Measurements from ENCODE around the gene LDHB.
"Not testable (repeated sequence)": the region's sequence is repeated elsewhere in the genome, so short reads cannot be mapped to it uniquely, and the experiment has no call there.

LDHB gene

DNA sequence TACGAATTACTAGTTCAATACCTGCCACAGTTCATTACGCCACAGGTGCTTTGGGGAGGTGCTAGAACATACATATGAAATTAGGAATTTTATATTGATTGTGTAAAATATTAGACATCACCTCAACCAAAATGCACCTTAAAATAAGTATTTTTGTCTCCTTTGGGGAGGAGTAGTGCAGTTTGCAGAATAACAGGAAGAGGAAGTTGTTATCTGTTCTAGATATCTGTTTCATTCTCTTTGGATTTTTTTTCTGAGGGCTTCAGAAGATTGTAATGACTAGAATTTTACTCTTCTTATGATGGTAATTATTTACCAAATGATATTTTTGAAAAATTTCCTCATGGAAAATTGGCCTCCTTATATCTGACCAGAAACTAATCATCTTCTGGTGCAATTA, 43.1 kb downstream of the LDHB start:
- in situ Hi-C loops (cut with MboI; ENCODE audit: low sequenced_read_pairs): no loop called here

DNA sequence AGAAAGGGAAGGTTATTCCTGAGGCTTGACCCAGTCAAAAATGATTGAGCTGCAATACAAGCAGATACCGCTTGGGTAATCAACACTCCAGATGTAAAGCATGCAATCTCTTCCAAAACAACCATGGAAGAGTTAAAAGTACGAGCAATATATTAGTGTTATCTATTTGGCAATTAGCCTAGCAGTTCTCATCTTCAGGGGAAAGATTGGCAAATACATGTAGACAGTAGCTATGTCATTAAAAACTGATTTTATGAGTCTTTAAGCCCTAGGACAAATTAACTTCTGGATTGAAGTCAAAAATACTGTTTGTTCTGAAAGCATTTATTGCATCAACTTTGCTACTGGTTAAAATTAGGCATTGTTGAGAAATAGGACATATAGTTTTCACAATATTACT, 43.7 kb downstream of the LDHB start:
- in situ Hi-C loops (cut with MboI; ENCODE audit: low sequenced_read_pairs): no loop called here

DNA sequence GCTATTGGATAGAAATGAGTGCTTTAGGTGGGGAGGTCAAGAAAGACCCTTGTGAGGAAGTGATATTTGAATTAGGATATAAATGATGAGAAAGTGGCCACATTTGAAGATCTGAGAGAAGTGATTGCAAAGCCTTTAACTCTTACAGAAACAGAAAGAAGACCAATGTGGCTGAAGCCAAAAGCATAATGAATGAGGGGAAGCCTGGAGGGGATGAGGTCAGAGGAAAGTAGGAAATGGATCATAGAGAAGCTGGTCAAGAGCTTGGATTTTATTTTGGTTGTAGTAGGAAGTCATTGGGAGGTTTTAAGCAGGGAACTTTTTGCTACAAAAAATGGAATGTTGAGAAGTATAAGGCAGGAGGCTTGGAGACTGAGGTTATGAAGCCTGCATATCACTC, 49.4 kb downstream of the LDHB start:
- in situ Hi-C loops (cut with MboI; ENCODE audit: low sequenced_read_pairs): no loop called here

DNA sequence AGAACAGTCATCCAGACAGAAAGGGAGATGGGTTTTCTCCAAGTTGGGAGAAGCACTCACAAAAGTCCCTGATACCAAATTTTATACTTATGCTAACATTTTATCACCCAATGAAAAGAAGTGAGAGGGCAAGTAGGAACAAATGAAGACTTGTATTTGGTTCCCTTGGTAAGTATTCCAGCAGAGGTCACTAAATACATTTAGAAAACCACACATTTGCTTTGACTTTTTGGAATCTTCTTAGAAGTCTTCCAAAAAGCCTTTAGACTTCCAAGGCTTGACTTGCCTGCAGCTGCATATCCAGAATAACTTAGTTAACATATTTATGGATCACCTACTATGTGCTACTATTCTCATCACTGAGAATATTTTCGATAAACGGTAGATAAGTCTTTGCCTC, 49.9 kb downstream of the LDHB start:
- in situ Hi-C loops (cut with MboI; ENCODE audit: low sequenced_read_pairs): no loop called here

DNA sequence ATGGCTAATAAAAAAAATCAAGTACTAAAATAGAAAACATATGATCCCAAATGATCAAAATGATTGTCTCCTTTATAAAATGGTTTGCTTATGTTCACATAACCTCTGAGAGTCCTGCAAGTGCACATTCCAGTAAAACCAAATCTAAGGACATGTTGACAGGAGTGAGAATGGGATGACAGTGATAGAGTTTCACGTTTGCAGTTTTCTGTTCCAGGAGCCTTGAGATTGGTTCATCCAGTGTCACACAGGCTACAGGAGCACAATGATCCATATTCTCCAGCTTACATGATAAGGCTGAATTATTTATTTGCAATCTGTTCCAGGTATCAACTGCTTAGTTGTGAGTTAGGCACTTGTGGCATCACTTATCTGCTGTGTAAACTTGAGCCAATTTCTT, 51.5 kb downstream of the LDHB start:
- in situ Hi-C loops (cut with MboI; ENCODE audit: low sequenced_read_pairs): no loop called here

DNA sequence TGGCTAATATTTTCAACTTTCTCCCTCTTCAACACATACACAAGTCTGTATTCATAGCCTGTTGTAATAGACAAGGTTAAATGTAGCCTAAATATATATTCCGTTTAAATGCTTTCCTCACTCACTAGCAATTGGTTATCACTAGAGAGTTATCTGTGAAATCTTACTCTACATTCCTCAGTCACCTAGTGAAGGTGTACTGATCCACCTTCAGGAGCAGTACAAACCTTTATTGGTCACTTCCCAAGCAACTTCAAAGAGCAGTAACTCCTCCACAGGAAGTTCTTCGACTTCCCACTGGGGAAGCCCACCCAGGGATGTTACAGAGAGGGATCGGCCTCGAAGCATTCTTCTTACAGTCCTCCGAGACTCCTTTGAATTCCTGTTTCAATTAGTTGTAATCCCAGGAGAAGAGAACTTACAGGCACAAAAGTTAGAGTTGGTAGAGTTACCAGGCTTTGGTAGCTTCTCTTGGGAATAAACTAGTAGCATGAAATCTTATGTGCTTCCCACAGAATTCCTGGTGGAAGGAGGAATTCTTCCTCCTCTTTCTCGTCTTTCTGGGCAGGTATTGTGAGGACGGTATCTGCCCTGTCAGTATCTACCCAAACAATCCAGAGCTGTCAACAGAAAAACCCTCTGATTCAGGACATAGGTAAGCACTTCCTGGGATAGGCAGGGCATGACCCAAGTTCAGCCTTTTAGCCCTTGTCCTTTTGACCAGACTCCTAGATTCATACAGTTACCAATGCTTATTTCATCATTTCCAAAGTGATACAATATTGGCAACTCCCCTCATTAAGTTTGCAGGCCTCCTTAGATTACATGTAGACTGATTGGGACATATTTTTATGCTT, 53.2 kb downstream of the LDHB start, which contains the start of gene GYS2:
Gene GYS2, minus strand, starts transcription at position 603 of the 857 bp plus-strand sequence. Its CDS starts 255 bp downstream, at position 348.
- in situ Hi-C loops (cut with MboI; ENCODE audit: low sequenced_read_pairs): no loop called here

DNA sequence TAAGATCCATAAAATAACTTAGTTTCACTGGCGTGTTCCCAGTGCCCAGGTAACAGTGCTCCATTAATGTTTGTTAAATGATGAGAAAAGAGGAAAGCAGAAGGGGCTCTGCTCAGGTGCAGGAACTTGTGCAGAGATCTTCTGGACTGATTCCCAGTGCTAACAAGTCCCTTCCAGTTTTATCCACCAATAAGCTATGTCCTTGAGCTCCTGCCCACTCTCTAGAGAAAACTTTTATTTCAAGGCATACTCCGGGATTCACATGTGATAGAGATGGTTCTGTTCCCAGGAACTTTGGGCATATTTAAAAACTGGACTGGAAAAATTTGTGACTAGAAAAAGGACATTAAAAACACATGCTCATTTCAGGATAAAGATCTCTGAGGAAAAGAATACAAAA, 54.9 kb downstream of the LDHB start:
- in situ Hi-C loops (cut with MboI; ENCODE audit: low sequenced_read_pairs): no loop called here

DNA sequence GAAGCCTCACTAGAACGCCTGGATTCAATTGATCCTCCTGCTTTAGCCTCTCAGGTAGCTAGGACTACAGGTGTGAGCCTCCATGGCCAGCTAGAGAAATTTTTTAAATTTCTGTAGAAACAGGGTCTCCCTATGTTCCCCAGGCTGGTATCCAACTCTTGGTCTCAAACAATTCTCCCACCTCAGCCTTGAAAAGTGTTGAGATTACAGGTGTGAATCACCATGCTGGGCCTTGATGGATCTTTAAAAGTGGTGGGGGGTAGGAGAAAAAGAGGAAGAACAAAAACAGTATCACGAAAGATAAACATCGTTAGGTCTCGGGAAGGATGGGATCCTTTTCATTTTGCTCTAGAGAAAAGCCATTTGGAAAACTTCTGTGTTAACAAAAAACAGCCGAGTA, 57.4 kb downstream of the LDHB start:
- in situ Hi-C loops (cut with MboI; ENCODE audit: low sequenced_read_pairs): no loop called here

DNA sequence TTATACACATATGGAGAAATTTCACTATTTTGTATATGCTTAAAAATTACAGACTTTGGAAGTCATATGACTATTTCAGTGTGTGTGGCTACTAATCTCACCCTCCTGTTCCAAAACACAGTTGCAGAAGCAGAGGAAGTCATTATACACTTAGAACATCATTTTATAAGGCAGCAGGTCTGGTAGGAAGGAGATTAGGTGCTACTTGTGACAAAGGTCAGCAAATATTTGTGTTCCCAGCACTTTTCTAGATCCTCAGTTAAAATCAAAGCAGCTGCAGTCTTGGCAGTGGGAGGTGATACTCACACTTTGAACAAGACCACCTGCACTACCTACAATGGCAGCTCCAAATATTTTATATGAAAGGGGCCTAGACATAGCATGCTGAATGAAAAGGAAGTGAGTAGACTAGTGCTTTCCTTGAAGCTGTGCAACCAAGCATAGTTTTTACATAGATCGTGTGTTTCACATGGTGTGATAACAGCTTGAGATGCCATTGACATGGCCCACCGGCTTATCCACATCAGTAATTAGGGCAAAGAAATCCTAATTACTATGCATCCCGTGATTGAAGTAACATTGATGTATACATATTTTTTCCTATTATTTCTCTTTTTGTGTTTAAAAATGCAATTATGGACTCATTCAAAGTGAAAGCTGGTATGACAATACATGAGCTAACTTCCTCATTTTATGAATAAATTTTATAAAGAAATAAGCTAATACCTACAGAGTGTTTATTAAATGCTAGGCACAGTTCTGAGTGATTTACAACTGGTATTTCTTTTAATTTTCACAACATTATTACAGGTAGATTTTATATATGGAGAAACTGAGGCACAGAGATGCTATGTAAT, 58.3 kb downstream of the LDHB start:
- in situ Hi-C loops (cut with MboI; ENCODE audit: low sequenced_read_pairs): no loop called here

DNA sequence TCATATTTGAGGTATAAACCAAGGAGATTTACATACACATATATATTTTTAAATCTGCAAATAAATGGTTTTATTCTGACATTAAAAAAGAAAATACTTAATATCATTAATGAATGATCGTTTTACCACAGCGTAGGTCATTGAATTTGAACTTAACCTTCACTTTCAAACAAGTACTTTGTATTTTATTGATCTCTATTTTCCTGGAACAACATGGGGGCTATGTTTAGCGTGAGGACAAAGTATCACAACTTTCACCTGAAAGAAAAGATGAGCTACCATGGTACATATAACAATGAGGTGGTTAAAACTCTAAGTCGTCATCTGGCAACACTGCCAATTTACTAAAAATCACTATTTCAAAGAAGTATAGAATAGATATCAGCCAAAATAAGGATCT, 59.0 kb downstream of the LDHB start:
- in situ Hi-C loops (cut with MboI; ENCODE audit: low sequenced_read_pairs): no loop called here

DNA sequence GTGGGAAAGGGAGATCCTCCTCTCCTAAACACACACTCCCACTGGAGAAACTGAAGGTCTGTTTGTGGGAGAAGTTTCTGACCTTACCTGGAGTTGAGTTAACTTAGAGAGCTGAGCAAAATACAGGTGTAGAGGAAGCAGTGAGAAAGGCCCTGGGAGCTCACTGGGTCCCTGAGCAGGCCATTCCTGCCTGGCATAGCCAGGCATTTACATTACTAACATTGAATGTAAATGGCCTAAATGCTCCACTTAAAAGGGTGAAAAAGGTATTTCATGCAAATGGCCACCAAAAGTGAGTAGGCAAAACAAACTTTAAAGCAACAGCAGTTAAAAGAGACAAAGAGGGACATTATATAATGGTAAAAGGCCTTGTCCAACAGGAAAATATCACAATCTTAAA, 62.3 kb downstream of the LDHB start:
- in situ Hi-C loops (cut with MboI; ENCODE audit: low sequenced_read_pairs): not testable (repeated sequence)

DNA sequence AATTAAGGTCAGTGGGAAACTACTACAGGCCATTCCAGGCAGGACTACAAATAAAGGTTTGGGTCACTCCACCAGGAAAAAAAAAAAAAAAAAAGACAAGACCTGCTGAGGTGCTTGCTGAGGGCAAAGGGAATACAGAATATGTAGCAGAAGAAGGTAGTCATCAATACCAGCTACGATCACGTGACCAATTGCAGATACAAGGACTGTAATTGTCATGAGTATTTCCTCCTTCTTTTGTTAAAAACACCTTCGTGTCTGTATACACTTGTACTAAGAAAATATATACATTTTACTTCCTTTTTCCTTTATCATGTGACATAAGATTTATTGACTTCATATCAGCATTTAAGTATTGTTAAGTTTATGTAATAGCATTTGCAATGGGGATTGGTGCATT, 72.2 kb downstream of the LDHB start:
- in situ Hi-C loops (cut with MboI; ENCODE audit: low sequenced_read_pairs): no loop called here

Measured in HL-60/S4 (cell line).